ENCODE measurements around the gene CDK15. TPM values are rescaled to one million over a fixed set of nuclear protein-coding genes. Genes with fewer than 3 reads are reported as not detected.

Gene CDK15
- total RNA-seq, 1 experiment from 2014 or later = 0.47 TPM

DNA sequence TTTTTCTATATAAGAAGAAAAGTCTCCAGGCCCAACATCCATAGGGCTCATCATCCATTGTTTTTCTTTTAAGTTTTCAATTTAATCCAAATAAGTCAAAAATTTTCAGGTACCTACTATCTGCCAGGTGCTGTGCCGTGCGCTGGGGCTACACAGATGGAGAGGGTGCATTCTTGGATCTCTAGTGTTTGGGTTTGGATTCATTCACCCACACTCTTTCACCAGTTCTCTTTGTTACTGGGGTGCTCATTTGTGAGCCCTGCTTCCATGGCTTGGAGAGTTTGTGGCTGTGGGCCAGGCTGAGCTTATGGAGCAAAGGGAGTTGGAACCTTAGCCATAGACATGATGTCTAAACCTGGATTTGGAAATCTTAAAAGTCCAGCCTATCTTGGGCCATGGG lies 51.0 kb downstream of the CDK15 start:
- H3K4me1 ChIP-seq = peaks cover 20% of the 10 kb centered on the region

DNA sequence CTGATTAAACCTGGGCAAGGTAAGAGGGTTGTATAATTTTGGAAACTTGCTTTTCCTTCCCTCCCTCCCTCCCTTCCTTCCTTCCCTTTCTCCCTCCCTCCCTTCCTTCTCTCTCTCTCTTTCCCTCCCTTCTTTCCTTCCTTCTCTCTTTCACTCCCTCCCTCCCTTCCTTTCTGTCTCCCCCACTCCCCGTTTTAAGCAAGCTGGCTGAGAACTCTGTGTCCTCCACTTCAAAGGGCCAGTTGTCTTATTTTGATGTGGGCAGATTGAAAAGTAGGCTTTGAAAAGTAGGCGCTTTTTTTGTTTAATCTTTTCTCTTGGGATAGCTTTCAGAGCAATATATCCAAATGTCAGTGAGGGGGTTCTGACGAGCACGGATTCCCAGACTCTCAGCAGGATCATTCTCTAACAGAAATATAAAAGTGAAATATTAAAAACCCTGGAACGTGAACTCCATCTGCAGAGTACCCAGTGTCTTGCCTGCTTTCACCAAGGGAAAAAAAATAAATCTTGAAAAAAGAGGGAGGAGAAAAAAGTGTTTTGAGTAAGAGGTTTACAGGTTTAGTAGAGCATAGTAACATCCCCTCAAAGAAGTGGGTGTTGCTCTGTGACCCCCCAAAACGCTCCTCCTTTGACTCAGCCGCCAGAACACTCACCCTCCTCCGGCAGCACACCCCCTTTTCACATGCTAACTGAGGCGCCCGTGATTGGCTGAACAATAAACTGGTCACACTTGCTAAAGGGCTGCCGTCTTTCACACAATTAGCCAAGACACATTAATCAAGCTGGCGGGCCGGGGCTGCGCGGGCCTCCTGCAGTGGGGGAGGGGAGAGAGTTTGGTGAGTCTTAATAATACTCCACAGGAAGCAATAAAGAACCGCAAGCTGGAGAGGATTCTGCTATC lies 52.2 kb downstream of the CDK15 start:
- Histone ChIP-seq H3K4me1 (peaks cover 13% of the 10 kb centered on the region), H3K27ac (no peak overlapping the region), H3K9me3 (replicated peaks) (no peaks in the 10 kb centered on the region), H3K36me3 (no peaks in the 10 kb centered on the region), H3K4me3 (no peak overlapping the region), H3K27me3 (no peaks in the 10 kb centered on the region; the same call in 1 of the 2 replicates)
- no peak for DNase-seq

More for the DNA sequence above, 51.0 kb downstream of the CDK15 start:
- H3K27ac ChIP-seq = no peak overlapping the region
- H3K9me3 ChIP-seq (replicated peaks) = no peaks in the 10 kb centered on the region
- H3K36me3 ChIP-seq = no peaks in the 10 kb centered on the region
- H3K27me3 ChIP-seq = no peaks in the 10 kb centered on the region
- no peak for DNase-seq
- no peak overlapping the region for H3K4me3 ChIP-seq

DNA sequence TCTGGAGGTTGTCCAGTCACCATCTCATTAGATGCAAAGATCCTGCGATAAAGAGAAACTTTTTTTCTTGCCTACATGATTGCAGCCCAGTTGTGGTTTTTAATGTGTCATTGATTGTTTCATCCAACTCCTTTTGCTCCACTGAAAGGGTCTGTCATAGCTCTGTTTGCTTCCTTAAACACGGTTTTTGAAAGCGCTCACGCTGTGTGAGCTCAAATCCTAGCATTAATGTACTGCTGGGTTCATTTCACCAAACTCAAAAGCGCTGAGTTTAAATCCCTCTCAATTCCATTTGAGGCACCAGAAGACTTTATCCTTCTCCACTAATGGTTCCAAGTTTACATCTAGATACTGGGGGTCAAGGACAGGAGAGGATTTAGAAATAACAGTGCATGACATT lies 53.6 kb downstream of the CDK15 start:
- Histone ChIP-seq H3K9me3 (replicated peaks) (no peaks in the 10 kb centered on the region), H3K4me3 (no peak overlapping the region), H3K27ac (no peak overlapping the region), H3K36me3 (no peaks in the 10 kb centered on the region), H3K27me3 (no peaks in the 10 kb centered on the region; the same call in 1 of the 2 replicates), H3K4me1 (peaks cover under 1% of the 10 kb centered on the region)
- no peak for DNase-seq

DNA sequence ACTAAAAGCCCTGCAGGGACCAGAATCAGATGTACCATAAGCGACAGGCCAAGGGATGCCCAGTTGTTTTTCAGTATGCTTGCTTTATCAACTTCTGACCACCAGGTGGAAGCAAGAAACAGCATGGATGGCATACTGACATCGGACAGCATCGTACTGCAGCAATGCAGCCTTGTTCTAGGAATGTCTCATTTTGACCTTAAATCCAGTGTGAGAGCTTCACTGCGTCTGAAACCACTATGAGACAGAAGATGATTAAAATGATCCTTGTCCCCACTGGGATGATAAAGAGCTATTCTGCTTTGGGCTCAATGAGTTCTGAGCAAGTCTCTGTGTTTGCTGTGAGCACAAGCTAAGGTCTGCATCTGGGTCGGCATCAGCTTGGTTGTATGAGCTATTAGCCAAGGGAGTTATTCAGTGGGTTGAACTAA lies 54.3 kb downstream of the CDK15 start:
- Histone ChIP-seq H3K4me1 (no peaks in the 10 kb centered on the region), H3K4me3 (no peak overlapping the region), H3K27ac (no peak overlapping the region), H3K27me3 (no peaks in the 10 kb centered on the region; the same call in 1 of the 2 replicates), H3K36me3 (no peaks in the 10 kb centered on the region), H3K9me3 (replicated peaks) (no peaks in the 10 kb centered on the region)
- DNase-seq = peak; percentile 51 to 79

DNA sequence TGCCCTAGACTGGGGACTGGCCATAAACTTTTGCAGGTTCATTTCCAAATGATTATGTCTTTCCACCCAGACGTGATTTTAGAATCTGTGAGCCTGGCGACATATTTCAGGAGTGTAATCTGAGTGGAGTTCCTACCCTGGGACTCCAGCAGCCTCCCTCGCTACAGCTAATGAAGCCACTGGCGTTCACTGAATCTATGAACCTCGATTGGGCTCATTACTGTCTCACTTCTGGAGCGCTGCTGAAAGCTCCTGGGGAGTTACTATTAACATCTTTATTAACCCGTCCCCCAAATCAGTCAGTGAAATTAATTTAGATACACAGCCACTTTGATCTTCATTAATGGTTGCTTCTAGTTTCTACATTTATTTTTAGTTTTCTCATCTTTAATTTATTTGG lies 56.5 kb downstream of the CDK15 start:
- Histone ChIP-seq H3K9me3 (replicated peaks) (no peaks in the 10 kb centered on the region), H3K27ac (no peak overlapping the region), H3K4me3 (no peak overlapping the region), H3K27me3 (no peaks in the 10 kb centered on the region; the same call in 1 of the 2 replicates), H3K4me1 (no peaks in the 10 kb centered on the region), H3K36me3 (no peaks in the 10 kb centered on the region)
- no peak for DNase-seq

DNA sequence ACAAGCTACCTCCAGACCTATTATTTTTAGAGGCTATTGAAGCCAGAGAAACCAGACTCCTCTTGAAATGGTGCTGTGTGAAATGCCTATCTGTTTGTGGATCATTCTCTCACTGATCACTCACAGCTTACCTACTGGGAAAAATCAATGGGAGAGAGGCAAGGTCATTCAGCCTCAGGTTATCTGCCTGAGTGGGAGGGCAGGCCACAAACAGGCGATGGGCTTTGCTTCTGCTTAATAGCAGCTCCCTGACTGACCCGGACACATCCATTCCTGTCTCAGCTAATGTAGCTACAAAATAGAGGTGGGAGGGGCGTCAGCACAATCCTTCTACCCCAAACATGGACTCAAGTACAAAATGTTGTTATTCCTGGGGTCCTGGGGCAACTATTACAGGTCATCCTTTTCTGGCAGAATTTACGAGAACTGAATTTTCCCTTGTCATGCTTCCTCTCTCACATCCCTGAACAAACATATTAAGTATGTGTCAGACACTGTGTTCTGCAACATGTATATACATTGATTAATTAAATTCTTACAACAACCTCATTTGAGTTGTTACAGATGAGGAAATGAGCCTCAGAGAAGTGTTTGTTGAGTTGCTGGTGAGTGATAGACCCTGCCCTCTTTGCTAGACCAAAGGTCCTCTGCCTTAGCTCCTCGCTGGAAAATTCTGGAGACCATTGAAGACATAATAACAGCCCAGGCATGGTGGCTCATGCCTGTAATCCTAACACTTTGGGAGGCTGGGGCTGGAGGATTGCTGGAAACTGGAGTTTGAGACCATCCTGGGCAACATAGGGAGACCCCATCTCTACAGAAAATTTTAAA lies 60.5 kb downstream of the CDK15 start:
- Histone ChIP-seq H3K4me3 (no peak overlapping the region), H3K36me3 (no peaks in the 10 kb centered on the region), H3K4me1 (no peaks in the 10 kb centered on the region), H3K9me3 (replicated peaks) (no peaks in the 10 kb centered on the region), H3K27ac (no peak overlapping the region), H3K27me3 (no peaks in the 10 kb centered on the region; the same call in 1 of the 2 replicates)
- DNase-seq = no peak

DNA sequence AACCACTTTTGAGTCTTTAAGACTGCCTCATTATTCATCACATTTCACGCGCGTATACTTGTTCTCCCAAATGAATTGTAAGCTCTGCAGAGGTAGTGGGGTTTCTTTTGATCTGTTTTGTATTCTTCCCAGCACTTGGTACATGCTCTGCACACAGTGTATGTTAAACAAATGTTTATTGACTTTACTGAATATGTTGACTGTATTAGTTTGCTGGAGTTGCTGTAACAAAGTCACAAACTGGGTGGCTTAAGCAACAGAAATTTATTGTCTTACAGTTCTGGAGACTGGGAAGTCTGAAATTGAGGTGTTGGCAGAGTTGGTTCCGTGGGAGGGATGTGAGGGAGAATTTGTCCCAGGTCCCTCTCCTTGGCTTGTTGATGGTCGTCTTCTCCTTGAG lies 65.1 kb downstream of the CDK15 start:
- Histone ChIP-seq H3K36me3 (no peaks in the 10 kb centered on the region), H3K4me3 (no peak overlapping the region), H3K27me3 (no peaks in the 10 kb centered on the region), H3K4me1 (no peaks in the 10 kb centered on the region), H3K27ac (no peak overlapping the region), H3K9me3 (replicated peaks) (no peaks in the 10 kb centered on the region)
- no peak for DNase-seq

DNA sequence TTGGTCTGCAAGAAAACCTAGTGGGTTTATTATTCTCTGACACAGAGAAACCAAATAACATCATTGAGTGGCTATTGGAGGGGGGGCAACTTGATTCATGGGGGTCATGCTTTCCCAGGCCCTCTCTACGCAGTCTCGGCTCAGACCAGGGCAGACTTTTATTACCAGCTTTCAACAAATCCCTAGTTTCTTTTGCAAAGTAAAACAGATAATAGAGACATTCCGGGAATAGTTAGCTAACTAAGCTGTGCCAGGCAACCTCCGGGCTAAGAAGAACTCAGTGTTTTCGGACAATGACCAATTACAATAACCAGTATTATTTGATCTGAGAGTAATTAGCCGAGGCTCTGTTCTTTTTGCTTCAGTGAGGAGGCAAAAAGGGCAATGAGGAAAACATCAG lies 66.3 kb downstream of the CDK15 start:
- Histone ChIP-seq H3K4me1 (no peaks in the 10 kb centered on the region), H3K27ac (no peak overlapping the region), H3K9me3 (replicated peaks) (no peaks in the 10 kb centered on the region), H3K27me3 (no peaks in the 10 kb centered on the region), H3K4me3 (no peak overlapping the region), H3K36me3 (no peaks in the 10 kb centered on the region)
- no peak for DNase-seq

DNA sequence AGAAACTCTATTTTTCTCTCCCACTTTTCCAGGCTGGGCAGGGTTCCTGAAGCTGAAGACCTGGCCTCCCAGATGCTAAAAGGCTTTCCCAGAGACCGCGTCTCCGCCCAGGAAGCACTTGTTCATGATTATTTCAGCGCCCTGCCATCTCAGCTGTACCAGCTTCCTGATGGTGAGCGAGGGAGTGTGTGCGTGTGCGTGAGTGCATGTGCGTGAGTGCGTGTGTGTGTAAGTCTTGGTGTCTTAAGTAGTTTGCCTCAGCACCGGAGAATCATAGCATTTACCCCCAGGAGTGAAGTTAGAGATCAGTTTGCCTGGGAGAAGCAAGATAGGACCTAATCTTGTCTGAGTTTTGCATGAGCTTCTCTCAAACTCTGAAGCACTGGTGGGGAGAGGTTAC lies 73.7 kb downstream of the CDK15 start:
- H3K9me3 ChIP-seq (replicated peaks) = no peaks in the 10 kb centered on the region
- no peaks in the 10 kb centered on the region for H3K36me3 ChIP-seq
- H3K4me3 ChIP-seq = no peak overlapping the region
- no peak for DNase-seq
- peaks cover 3% of the 10 kb centered on the region; the same call in 1 of the 2 replicates for H3K27me3 ChIP-seq
- no peak overlapping the region for H3K27ac ChIP-seq
- 0 out of 2 replicates have a peak, but pooled peaks cover 3% of the 10 kb centered on the region for H3K4me1 ChIP-seq

DNA sequence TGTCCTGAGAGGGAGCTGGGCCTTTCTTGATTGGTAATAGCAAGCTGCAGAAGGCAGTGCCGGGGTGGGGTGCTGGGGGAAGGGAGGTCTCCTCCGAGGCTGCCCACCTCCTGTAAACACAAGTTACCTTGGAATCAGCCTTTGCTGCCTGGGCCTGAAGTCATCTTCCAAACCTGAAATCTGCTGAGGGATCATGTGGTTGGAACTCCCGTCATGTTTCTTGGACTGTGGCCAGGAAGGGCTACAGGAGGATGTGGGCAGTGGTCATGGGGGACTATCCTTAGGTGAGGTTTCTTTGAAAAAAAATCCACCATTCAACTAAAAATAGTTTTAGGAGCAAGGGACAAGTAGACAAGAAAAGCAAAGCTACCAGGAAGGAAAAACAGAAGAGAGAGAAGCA lies 74.2 kb downstream of the CDK15 start:
- Histone ChIP-seq H3K4me3 (no peak overlapping the region), H3K4me1 (0 out of 2 replicates have a peak, but pooled peaks cover 3% of the 10 kb centered on the region), H3K27me3 (peaks cover 3% of the 10 kb centered on the region; the same call in 1 of the 2 replicates), H3K9me3 (replicated peaks) (no peaks in the 10 kb centered on the region), H3K27ac (no peak overlapping the region), H3K36me3 (no peaks in the 10 kb centered on the region)
- DNase-seq = peak; percentile 6 to 41

DNA sequence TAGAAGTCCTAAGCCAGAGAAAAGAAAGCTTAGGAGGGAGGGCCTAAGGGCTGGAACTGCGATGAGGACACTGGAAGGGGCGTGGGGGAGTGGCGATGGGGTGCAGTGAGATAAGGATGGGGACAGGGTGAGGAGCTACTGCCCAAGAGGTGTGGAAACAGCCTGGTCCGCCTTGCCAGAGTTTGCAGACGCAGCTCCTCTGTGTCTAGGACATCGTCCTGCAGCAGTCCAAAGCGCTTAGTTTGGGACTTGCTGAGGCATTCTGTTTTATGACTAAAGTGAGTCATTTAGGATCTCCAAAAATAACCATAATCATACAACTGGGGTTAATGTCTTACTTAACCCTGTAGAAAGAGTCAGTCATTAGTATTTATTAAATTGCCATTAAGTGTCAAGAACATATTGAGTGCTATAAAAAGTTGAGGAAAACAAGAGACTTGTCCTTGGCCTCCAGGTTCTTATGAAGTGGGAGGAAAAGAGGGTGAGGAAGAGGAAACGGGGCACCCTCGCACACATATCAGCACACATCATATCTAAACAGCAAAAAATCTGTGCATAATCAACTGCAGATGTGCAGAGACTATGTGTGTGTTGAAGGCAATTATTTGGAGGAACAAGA lies 74.8 kb downstream of the CDK15 start:
- no peak overlapping the region for H3K4me3 ChIP-seq
- no peaks in the 10 kb centered on the region for H3K9me3 ChIP-seq (replicated peaks)
- no peak for DNase-seq
- H3K4me1 ChIP-seq = 0 out of 2 replicates have a peak, but pooled peaks cover 3% of the 10 kb centered on the region
- H3K27ac ChIP-seq = no peak overlapping the region
- H3K36me3 ChIP-seq = no peaks in the 10 kb centered on the region
- peaks cover 3% of the 10 kb centered on the region; the same call in 1 of the 2 replicates for H3K27me3 ChIP-seq

DNA sequence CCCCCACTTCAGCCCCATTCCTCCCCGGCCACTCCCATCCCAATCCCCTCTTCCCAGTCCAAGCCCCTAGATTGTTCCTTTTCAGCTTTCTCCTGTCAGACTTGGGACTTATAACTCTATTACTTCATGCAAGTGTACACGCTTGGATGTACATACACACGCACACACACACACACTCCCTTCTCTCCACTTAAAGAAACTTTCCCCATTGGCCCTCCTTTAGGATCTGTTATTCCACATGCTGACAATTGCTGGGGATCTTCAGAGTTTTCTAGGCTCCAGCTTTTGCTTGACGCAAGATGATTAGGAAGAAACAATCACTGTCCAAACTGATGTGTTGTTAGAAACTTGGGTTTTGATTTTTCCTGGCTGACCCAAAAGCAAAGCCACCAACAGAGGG lies 75.4 kb downstream of the CDK15 start:
- Histone ChIP-seq H3K4me3 (no peak overlapping the region), H3K36me3 (no peaks in the 10 kb centered on the region), H3K9me3 (replicated peaks) (no peaks in the 10 kb centered on the region), H3K4me1 (0 out of 2 replicates have a peak, but pooled peaks cover 3% of the 10 kb centered on the region), H3K27ac (no peak overlapping the region), H3K27me3 (peaks cover 3% of the 10 kb centered on the region; the same call in 1 of the 2 replicates)
- no peak for DNase-seq

DNA sequence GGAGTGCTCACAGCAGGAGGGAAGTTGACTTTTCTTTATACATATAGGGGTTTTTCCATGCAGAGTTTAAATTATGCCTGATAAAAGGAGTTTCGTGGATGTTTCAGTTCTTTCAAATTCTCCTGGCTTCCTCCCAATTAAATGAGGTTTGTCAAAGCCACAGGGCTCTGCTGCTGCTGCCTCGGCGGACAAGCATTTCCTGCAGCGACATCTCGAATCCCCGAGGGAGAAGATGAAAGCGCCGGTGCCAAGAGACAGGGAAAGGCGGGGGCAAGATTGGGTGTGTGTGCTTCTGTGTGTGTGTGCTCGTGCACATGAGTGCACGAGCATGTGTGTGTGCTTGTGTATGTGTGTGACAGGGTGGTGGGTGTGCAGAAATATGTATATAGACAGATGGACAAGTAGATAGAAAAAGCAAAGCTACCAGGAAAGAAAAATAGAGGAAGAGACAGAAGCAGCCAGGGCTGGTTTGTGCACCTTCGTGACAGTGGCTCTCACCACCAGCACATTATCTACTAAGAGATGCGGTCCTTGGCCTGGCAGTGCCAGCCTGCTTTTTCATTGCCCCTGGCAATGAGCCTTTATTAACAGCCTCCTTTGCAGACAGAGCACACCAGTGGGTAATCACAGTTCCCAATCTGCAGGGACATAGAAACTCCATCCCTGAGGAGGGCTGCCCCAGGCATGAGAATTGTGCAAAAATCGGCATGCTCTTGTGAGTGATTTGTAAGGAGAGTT lies 76.2 kb downstream of the CDK15 start:
- Histone ChIP-seq H3K4me1 (0 out of 2 replicates have a peak, but pooled peaks cover 3% of the 10 kb centered on the region), H3K4me3 (no peak overlapping the region), H3K27ac (no peak overlapping the region), H3K36me3 (no peaks in the 10 kb centered on the region), H3K27me3 (peaks cover 9% of the 10 kb centered on the region; the same call in 1 of the 2 replicates), H3K9me3 (replicated peaks) (no peaks in the 10 kb centered on the region)
- peak; percentile 28 to 46 for DNase-seq
